EH (cell line): ENCODE measurements around the gene KCNQ1.

Experiments used
- DNase-seq: peaks from one replicate; pipeline ENCODE4 v3.0.0-alpha.2; 2015; ENCODE audit warnings: low read depth

KCNQ1 gene

DNA sequence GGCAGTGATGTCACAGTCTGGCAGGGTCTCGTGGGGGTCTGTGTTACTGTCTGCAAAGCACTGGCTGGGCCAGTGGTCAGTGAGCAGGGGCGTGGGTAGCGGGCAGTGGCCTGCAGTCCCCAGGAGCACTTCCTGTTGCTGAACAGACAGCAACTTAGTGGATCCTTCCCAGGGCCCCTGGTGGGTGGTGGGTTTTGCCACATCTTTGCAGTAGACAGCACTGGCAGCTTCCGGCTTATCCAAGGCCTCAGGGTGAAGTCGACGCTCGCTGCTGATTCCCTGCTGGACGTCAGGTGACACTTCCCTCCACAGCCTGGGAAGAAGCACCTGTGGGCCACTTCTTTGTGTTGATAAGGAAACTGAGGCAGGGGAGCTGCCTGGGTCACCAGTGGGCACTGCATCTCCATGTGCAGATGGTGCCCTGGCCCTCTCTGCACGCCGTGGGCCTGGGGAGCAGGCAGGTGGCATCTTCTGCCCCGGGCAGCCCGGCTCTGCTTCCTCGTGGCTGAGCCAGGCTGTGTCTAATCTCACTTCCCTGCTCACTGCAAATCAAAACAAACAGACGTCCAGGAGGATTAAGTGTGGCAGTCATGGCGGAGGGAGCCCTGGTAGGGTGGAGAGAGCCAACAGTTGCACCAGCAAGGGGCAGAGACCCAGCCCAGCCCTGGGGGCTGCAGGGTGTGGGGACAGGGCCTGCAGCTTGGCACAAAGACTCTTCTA is 79.8 kb downstream of the KCNQ1 start:
- no peak for DNase-seq

DNA sequence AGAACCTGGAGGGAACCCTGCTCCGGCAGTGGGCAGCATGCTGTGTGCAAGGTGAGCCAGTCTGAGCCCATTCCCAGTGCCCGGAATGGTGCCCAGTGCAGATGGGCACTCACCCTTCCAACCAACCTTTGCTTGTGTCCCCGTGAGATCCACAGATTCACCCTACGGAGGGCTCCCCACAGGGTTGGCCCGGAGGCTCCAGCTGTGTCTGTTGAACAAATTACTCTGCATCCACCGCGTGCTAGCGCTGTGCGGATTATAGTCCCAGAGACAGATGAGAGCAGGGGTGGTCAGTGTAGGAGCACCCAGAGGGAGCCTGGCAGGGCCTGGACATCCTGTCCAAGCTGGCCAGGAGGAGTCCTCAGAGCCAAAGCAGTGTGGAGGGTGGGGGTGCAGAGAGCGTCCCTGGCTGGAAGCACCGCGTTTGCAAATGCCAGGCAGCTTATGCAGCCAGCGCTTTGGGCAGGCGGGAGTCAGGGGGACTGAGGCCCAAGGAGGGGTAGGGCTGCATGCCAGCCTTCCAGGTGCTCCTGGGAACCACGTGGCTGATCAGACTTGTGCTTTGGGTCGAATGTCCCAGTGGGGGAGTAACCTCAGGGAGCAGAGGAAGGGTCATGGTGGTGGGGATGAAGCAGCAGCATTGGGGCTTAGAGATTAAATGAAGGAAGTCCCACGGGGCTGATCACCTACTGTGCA is 80.5 kb downstream of the KCNQ1 start:
- no peak for DNase-seq

DNA sequence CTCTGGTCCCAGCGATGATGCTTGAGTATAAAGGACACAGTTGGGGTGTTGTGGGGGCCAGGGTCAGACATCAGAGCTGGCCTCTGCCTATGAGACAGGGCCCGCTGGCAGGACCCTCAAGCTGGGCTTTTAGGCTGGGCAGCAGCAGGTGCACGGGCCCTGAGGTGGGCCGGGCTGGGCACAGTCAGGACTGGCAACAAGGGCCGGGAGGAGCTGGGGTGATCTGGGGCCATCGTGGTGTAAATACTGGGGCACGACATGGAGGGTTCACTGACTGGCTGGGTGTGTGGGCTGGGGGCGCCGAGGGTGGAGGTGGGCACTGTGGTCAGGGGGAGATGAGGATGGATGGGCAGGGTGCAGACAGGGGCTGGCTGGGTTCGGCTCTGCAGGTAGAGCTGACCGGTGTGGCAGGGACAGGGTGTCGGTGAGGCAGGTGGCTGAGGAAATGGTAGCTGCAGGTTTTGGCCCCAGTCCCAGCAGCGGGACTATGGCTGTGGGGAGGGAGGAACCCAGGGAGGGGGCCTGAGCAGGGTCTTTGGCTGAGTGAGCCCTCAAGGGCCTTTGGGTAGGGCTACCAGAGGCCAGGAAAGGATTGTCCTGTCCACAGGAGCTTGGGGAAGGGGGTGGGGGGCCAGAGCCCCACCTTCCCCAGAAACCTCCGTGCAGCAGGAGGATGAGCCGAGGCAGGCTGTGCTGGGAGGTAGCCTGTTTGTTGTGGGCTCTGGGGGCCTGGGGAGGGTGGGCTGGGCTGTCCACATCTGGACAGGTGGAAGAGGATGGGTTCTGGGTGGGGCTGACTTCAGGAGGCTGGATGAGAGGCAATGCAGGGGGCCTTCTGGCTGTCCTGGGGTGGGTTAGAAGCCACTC is 81.4 kb downstream of the KCNQ1 start:
- no peak for DNase-seq

DNA sequence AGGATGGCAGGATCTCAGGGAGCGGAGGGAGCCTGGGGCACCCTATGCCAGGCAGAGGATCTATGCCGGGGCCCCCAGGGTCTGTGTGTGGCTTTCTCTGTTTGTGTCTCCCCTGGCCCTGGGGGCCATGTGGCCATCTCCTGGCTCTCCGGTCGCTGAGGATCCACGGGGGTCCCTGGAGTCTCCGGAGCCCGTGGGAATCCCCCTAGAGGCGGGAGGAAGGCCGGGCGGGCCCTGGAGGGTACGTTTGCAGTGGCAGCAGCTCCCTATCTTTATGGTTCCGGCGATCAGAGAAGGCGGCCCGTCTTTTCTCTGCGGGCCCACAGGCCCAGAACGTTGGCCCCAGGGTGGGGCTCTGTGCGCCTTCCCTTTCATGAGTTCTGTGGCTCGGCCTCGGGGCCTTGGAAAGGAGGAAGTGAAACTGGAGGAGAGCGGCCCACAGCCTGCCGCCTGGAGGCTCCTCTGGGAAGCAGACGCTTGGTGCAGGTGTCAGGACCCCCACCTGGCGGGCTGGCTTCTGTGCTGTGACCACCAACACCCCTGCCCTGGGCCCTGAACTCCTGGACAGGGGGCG is 82.1 kb downstream of the KCNQ1 start:
- no peak for DNase-seq

DNA sequence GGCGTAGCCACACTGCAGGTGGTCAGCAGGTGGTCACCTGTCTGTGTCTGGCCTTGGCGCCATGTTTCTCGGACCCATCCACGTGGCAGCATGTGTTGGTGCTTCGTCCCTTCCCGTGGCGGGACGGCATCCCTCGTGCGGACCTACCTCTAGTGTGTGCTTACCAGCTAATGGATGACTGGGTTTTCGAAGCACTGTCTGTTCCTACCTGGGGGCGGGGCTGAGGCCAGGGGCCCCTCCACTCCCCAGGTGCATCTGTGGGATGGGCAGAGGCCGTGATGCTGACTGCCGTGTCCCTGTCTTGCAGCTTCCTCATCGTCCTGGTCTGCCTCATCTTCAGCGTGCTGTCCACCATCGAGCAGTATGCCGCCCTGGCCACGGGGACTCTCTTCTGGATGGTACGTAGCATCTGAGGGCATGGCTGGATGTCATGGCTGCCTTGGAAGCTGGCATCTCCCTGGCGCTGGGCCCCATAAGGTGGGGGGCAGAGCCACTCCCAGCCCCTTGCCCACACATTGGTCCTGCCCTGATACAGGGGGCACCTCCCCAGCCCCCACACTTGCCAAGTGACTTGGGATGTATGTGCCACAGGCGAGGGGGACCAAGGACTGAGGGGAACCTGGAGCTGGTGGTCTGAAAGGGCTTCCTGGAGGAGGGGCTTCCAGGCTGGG is 82.9 kb downstream of the KCNQ1 start:
- no peak for DNase-seq

DNA sequence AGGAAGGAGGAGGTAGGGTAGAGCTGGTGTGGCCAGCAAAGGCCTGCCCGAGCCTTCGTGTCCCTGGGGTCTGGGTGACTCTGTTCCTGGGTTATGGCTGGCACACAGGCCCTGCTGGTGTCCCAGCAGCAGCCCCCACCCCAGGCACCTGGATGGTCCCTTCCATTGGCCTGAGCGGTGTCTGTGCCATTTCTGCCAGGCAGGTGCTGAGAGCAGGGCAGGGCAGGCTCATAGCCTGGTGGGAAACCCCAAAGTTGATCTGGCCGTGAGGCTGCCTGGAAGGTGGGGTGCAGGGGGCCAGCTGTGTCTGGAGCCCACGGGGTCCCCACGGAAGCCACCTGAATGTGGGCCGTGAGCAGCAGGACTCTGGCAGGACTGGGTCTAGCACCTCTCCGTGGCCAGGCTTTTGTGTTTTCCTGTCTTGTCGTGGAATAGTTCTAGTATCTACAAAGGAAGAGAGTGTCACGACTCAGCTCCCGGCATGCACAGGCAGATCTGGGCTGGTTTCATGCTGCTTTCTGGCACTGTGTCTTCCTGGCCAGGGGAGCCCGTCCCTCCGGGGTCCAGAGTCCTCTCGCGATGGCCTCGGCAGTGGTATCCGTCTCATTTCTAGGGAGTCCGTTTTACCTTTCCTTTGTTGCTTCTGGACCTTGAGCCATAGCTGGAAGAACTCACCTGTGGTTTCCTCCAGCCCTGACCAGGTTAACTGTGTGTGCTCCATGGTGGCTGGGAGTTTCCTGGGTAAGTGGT is 83.7 kb downstream of the KCNQ1 start:
- DNase-seq: no peak

DNA sequence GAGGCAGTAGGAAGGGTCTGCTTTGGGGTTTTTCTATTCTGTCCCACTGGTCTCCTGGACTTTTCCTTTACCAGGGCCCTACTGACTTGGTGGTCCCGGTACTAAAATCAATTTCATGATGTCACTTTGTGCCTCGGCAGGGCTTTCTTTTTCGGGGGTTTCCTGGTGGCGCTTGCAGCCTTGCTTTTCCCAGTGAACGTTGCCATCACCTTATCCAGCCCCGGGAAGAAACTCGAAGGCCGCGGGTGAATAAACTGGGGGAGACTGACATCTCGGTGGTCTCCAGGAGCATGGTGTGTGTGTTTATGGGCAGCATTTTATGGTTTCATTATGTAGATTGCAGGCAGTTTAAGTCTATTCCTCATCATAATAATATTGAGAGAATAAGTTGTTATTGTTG is 84.4 kb downstream of the KCNQ1 start:
- no peak for DNase-seq

DNA sequence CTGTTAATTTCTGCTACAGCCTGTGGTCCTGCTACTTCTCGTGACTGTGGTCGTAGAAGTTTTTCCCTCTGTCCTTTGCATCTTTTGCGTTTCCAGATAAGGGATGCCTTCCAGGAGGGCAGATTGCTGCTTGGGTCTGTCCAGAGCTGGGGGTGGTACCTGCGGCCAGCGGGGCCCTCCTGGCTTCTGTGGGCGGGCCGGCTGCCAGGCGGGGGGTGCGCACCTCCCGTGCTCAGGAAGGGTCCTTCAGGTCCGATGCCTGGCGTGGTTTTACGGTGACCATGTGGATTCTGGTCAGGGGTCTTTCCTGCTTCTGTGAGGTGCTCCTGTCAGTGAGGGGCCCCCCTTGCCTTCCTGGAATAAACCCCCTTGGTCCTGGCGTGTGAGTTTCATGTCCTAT is 84.8 kb downstream of the KCNQ1 start:
- no peak for DNase-seq

DNA sequence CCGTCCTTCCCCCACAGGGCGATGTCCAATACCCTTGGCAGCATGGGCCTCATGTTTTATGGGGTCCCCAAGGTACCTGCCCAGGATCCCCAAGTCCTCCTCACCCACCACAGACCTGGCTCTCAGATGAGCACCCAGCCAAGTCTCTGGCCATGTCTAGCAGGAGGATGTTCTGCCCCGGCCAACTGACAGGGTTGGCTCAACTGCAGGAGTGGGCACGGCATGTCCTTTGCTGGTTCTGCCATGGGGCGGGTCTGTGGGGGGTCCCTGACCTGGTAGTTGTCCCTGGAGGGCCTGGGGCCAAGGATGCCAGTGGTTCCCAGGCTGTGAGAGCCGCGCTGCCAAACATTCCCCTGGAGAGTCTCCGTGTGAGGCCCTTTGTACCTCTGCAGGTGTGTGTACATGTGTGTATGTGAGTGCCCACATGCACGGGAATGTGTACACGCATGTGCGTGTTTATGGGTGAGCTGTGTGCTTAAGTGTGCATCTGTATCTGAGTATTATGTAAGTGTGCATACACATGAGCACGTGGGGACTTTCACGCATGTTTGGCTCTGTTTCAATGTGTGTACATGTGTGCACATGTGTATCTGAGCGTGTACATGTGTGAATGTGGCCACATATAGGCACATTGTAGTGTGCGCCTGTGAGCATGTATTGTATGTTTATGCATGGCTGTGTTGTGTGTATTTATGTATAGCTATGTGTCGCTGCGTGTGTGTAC is 85.5 kb downstream of the KCNQ1 start:
- DNase-seq: no peak

DNA sequence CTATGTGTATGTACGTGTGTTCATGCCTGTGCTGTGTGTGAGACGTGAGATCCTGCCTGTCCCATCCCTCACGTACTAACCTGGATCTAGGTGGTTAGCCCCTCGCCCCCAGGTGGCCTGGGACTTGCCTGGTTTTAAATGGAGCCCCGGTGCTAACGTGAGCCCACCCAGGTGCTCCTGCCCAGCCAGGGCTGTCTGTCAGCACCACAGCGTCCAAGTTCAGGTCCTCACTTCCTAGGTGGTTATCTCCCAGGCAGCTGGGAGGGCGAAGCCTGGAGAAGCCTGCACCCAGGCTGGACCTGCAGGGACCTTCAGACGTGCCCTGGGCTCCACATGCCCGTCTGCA is 86.0 kb downstream of the KCNQ1 start:
- no peak for DNase-seq

DNA sequence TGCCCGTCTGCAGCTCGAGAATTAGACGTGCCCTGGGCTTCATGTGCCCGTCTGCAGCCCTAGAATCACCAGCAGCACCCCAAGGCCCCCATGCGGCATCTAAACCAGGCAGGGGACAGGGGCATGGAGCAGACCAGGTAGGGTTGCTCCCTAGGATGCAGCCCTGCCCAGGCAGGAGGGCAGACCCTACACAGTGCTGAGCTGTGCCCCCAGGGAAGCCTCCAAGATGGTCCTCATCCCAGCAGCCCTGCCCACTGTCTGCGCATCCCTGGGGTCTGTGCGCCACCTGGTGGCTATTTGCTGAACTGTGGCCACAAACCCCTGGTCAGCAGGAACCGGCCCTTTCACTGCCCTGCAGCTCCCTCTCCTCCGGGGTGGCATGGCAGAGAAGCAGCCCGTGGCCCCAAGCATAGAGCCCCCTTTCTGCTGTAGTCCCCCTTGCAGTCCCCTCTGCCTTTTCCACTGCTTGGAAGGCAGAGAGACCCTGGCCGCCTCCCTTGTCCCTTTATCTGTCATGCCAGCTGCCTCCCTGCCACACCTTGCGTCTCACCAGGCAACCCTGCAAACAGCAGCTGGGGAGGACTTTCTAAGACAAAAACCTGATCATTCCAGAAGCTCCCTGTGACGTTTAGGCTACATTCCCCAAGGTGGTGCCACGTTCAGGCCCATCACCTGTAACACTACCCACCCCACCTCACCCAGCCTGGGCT is 86.6 kb downstream of the KCNQ1 start:
- peak; percentile 60 for DNase-seq

DNA sequence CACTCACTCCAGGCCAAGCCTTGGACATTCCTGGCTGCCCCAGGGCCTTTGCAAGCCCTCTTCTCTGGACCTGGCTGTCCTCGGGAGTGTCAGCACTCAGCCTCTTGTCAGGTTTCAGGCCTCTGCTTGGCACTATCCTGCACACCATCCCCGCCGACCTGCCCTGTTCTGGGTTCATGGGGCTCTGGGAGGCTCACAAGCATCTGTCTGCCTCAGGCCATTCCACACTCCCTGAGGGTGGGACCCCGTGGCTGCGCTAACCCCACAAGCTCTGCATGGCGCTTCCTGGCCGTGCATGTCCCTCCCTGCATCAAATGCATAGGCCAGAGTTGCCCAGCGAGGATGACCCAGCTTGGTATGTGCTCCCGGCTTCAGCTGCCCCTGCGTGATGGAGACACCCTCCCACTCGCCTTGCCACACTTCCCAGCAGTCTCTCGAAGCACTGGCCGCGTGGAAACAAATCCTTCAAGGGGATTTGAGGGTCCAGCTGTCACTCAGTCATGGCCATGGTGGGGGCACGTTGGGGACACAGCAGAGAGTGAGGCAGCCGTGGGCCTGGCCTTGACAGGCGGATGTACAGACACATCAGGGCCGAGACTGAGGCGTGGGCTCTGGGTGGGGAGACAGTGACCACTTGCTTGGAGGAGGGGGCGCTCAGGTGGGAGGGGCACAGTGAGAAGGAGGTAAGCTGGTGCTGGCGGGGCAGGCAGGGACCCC is 87.3 kb downstream of the KCNQ1 start:
- DNase-seq: no peak

DNA sequence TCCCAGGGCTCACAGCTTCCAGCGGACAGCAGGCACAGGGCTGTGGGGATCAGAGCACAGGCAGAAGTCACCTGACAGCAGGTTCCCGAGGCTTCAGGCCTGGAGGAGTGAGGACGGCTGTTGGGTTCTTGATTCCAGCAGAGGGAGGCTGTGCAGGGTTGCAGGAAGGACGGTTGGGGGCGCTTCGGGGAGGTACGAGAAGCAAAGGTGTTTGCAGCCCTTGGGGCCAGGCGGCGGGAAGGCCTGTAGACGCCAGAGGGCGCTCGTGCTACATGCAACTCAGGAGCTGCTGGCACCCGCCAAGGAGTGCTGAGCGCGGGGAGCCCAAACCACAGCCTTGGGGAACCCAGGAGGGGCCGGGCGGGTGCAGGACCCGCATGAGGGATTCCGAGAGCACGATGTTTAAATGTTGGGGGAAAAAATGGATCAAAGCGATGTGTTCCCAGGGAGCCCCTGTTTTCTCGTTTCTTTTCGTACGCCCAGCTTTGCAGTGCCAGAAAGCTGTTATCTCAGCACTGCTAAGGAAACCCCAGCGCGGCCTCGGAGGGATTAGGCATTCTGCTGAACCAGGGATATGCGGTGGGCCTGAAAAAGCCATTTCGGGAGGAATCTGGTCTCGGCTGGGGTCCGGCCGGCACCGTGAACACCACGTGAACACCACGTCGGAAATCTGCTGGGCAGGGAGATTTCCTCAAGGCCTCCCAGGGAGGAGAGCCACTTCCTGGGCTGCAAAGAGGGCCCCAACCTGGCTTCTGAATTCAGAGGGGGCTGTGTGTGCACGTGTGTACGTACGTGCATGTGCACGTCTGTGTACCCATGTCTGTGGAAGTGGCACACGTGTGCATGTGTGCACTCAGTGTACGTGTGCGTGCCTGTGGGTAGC is 88.1 kb downstream of the KCNQ1 start:
- DNase-seq: peak; percentile 83

DNA sequence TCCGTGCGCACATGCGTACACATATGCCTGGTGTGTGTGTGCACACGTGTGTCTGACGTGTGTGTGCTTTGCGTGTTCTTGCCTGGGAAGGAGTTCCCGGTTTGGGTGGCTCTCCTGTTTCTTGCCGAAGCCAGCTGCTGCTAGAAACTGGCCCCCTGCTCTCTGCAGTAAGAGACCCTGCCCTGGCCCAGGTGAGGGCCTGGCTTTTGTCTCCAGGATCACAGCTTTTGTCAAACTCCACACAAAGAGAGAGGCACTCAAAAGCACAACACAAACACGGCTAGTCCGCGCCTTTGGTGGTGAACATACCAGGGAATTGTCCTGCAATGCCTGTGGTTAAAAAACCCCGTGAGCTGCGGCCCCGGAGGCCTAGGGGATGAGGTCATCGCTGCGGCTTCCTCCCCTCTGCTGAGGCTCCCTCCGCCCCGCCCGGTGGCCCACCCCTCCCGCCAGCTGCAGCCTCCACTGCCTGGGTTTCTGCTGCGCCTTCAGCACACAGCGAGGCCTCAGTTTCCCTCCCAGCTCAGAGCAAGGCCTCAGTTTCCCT is 88.9 kb downstream of the KCNQ1 start:
- peak; percentile 95 for DNase-seq

DNA sequence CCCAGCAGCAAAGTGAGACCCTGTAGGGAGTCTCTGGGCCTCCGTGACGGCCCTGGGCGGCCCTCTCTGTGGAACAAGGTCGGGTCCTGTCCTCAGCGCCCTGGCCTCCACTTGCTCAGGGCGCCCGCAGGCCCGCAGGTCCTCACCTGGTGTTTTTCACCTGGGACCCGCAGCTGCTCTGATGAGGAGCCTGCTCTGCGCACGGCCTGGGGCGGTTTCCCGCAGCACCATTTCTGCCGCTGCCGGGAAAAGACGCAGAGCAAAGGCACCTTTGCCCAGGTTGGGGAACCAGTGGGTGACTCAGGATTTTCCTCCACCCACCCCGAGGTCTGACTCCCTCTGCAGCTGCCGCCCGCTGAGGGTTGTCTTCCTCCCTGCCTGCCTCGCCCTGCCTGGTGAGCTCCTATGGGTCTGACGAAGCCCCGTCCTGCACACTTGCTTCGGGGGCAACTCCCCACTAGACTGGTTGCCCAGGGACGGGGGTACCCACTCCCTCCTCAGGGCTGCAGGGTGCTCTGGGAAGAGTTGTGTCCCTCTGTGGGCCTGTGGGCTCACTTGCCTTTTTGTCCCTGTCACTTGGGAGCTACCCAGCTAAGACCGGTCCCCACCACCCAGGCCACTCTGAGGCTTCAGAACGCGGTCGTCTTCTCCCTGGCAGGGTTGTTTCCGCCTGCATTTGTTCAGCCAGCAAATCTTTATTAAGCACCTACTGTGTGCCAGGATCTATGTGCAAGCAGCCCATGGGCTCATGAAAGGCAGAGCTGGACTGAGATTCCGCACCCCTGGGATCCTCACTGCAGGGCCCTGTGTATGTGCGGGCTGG is 89.5 kb downstream of the KCNQ1 start:
- DNase-seq: no peak

DNA sequence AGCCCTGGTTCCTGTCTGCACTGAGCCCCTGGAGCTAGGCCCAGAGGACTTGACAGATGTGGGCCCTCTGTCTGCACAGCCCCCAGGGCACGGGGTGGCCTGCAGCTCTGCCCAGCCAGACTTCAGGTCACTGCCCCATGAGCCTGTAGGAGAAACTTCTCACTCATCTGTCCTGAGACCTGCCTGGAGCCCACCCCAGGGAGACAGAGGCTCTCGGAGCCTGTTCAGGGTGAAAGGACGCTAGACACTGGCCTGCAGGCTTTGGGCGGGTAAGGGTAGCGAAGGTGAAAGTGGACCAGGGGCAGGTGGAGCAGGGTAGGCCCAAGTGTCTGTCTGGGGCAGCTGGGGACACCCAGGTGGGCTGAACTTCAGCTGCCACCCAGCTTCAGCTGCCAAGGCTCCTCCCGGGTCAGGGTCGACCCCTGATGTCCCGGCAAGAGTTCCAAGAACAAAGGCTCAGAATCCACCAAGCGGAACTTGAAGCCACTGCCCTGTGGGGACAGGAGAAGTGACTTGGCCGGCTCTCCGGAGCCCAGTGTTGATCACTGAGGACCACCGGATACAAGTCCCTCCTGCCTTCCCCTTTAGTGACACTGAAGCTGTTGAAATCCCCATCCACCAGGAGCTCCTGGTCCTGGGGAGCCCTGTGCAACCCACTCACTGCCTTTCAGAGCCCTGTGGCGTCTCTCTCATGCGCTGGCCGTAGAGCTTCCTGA is 90.3 kb downstream of the KCNQ1 start:
- DNase-seq: no peak
